GM20000 (cell line): ENCODE results near the gene SEPHS2.
A peak's percentile ranks its signal among the peaks of the same experiment; 100 is the strongest.

Experiments used
- DNase-seq: peaks from one replicate; pipeline ENCODE4 v3.0.0; 2012; ENCODE audit warnings: low spot score
- TF ChIP-seq, protein P1 (sequence below): IDR thresholded peaks from 2 replicates; pipeline ENCODE4 v1.5.1; 2012; ENCODE audit warnings: mild to moderate bottlenecking, control low read depth; ENCODE audit errors: extremely low read depth, missing control alignments

The SEPHS2 gene

DNA sequence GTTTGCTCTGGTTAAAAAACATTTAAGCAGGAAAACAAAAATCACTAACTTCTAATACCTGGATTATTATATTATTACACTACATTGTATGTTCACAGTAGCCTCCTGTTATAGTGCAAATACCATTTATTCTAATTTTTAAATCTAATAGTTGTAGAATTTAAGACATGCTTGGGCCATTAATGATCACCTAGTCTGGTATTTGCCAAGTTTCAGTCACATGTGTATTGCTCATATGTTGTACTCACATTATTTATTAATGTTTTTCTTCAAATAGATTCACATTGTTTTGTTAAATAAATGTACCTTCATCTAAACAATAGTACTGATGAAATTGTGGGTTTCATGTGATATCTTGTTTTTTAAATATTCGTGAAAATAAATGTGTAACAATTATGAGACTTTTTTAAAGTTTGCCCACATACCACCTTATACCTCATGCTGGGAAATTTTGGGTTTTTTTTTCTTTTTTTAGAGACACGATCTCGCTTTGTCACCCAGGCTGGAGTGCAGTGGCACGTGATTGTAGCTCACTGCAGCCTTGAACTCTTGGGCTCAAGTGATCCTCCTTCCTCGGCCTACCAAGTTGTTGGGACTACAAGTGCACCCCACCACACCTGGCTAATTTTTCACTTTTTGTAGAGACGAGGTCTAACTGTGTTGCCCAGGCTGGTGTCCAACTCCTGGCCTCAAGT lies 32.4 kb downstream of the SEPHS2 start:
- no peak for DNase-seq
- TF ChIP-seq, protein P1, sequence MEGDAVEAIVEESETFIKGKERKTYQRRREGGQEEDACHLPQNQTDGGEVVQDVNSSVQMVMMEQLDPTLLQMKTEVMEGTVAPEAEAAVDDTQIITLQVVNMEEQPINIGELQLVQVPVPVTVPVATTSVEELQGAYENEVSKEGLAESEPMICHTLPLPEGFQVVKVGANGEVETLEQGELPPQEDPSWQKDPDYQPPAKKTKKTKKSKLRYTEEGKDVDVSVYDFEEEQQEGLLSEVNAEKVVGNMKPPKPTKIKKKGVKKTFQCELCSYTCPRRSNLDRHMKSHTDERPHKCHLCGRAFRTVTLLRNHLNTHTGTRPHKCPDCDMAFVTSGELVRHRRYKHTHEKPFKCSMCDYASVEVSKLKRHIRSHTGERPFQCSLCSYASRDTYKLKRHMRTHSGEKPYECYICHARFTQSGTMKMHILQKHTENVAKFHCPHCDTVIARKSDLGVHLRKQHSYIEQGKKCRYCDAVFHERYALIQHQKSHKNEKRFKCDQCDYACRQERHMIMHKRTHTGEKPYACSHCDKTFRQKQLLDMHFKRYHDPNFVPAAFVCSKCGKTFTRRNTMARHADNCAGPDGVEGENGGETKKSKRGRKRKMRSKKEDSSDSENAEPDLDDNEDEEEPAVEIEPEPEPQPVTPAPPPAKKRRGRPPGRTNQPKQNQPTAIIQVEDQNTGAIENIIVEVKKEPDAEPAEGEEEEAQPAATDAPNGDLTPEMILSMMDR = no peak

GRCh38 chr16:30409125-30410060 lies 36.3 kb downstream of the SEPHS2 start:
- DNase-seq = peak; percentile 93
- TF ChIP-seq, protein P1 = peak; percentile 98

- TF ChIP-seq, protein P1 = no peak
- DNase-seq = no peak
These were observed 37.7 kb downstream of the SEPHS2 start for GRCh38 chr16:30407804-30408534.

GRCh38 chr16:30407102-30407803 lies 38.4 kb downstream of the SEPHS2 start, which contains the start of gene ZNF771:
Gene ZNF771 (plus strand): TSS chr16:30407606. CDS start chr16:30408054, 448 bp downstream.
- TF ChIP-seq, protein P1 = no peak
- peak; percentile 96 for DNase-seq

GRCh38 chr16:30406795-30407101 lies 38.9 kb downstream of the SEPHS2 start:
- TF ChIP-seq, protein P1 = no peak

GRCh38 chr16:30401768-30402425 lies 43.8 kb downstream of the SEPHS2 start:
- TF ChIP-seq, protein P1 = no peak
- DNase-seq = no peak

More at GRCh38 chr16:30406795-30407101, 38.9 kb downstream of the SEPHS2 start:
- DNase-seq = no peak
